Testis (tissue), 3 donors: ENCODE data around the gene SKI. TPM values are rescaled to one million over a fixed set of nuclear protein-coding genes. Genes with fewer than 3 reads are reported as not detected.

Source experiments
- DNase-seq: peaks from one replicate; pipeline ENCODE4 v3.0.0-alpha.2; 2019
- H3K27ac ChIP-seq, 2 donors: fragments of 200-600 bp; sonication (generic); one replicate each; pipeline ENCODE4 v1.5.1; 2019
- H3K27me3 ChIP-seq: fragments of 200-600 bp; sonication (generic); one replicate; pipeline ENCODE4 v1.5.1; 2019
- H3K36me3 ChIP-seq: fragments of 200-600 bp; sonication (generic); one replicate; pipeline ENCODE4 v1.5.1; 2017; ENCODE audit warnings: low read depth; ENCODE audit errors: missing control alignments
- H3K4me1 ChIP-seq: fragments of 200-600 bp; sonication (generic); one replicate; pipeline ENCODE4 v1.5.1; 2019
- H3K4me3 ChIP-seq, 2 donors: fragments of 200-600 bp; sonication (generic); one replicate each; pipeline ENCODE4 v1.5.1; 2017 to 2019
- H3K9me3 ChIP-seq: fragments of 200-600 bp; sonication (generic); one replicate; pipeline ENCODE4 v1.5.1; 2017
- POLR2A ChIP-seq: fragments of 450-650 bp; IDR thresholded peaks from one replicate; pipeline ENCODE4 v1.6.1; 2017; ENCODE audit warnings: antibody characterized with exemption, mild to moderate bottlenecking, moderate library complexity
- WGBS, 2 donors: methylation state at CpG; one replicate each; pipeline ENCODE4 v1.1.5; 2018; 5-methylcytosine and 5-hydroxymethylcytosine counted together
- intact Hi-C: fragments of 100-400 bp; cut with DNase I; formaldehyde crosslinking; loops from one replicate; pipeline ENCODE4 v1.15.1; 2023; ENCODE audit warnings: low total_unique reads
- polyA plus RNA-seq: library from polyadenylated mRNA; stranded (reverse); fragments of 350-450 nt; fragmentation: Illumina TruSeq; extraction: RNeasy Lipid Tissue Mini Kit (QIAGEN cat#74804); gene quantifications from one replicate; pipeline ENCODE4 v1.2.3, GENCODE V29; 2014; ENCODE audit warnings: low read depth, low replicate concordance; ENCODE audit not compliant: insufficient read depth
- total RNA-seq, 2 donors: library from RNA; depleted of rRNA; stranded (reverse); fragments of >200 nt; gene quantifications; one replicate each; pipeline ENCODE4 v1.2.3, GENCODE V29; 2016
- TF ChIP-seq, protein P1 (sequence below), 3 experiments: fragments of 450-650 bp in 2 of 3; fragments of 200-600 bp in 1 of 3; sonication (generic) in 1 of 3; IDR thresholded peaks; one replicate each; pipeline ENCODE4 v1.5.1; 2016 to 2019; ENCODE audit warnings: antibody characterized with exemption in 3 of 3, mild to moderate bottlenecking in 2 of 3, moderate library complexity in 1 of 3

Gene SKI
- total and polyA plus RNA-seq, 3 donors from 2014 or later: 40.2 to 87.1 (median 85.7) TPM

DNA sequence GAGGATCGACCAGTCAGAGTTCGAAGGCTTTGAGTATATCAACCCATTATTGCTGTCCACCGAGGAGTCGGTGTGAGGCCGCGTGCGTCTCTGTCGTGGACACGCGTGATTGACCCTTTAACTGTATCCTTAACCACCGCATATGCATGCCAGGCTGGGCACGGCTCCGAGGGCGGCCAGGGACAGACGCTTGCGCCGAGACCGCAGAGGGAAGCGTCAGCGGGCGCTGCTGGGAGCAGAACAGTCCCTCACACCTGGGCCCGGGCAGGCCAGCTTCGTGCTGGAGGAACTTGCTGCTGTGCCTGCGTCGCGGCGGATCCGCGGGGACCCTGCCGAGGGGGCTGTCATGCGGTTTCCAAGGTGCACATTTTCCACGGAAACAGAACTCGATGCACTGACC is 43.2 kb upstream of the SKI start:
- H3K4me3 ChIP-seq: no peak overlapping the region
- intact Hi-C loops: no loop called here
- H3K27me3 ChIP-seq: no peaks in the 10 kb centered on the region
- no peaks in the 10 kb centered on the region for H3K36me3 ChIP-seq
- H3K27ac ChIP-seq: no peak overlapping the region
- H3K4me1 ChIP-seq: peaks cover under 1% of the 10 kb centered on the region
- no peak for DNase-seq
- no peaks in the 10 kb centered on the region for H3K9me3 ChIP-seq
- 92 to 94% methylated on average over 32 to 33 of the region's 33 CpGs for WGBS, 2 donors
- no peak for TF ChIP-seq POLR2A
- TF ChIP-seq, protein P1, sequence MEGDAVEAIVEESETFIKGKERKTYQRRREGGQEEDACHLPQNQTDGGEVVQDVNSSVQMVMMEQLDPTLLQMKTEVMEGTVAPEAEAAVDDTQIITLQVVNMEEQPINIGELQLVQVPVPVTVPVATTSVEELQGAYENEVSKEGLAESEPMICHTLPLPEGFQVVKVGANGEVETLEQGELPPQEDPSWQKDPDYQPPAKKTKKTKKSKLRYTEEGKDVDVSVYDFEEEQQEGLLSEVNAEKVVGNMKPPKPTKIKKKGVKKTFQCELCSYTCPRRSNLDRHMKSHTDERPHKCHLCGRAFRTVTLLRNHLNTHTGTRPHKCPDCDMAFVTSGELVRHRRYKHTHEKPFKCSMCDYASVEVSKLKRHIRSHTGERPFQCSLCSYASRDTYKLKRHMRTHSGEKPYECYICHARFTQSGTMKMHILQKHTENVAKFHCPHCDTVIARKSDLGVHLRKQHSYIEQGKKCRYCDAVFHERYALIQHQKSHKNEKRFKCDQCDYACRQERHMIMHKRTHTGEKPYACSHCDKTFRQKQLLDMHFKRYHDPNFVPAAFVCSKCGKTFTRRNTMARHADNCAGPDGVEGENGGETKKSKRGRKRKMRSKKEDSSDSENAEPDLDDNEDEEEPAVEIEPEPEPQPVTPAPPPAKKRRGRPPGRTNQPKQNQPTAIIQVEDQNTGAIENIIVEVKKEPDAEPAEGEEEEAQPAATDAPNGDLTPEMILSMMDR (IDR thresholded peaks at IDR 0.05): no peak

DNA sequence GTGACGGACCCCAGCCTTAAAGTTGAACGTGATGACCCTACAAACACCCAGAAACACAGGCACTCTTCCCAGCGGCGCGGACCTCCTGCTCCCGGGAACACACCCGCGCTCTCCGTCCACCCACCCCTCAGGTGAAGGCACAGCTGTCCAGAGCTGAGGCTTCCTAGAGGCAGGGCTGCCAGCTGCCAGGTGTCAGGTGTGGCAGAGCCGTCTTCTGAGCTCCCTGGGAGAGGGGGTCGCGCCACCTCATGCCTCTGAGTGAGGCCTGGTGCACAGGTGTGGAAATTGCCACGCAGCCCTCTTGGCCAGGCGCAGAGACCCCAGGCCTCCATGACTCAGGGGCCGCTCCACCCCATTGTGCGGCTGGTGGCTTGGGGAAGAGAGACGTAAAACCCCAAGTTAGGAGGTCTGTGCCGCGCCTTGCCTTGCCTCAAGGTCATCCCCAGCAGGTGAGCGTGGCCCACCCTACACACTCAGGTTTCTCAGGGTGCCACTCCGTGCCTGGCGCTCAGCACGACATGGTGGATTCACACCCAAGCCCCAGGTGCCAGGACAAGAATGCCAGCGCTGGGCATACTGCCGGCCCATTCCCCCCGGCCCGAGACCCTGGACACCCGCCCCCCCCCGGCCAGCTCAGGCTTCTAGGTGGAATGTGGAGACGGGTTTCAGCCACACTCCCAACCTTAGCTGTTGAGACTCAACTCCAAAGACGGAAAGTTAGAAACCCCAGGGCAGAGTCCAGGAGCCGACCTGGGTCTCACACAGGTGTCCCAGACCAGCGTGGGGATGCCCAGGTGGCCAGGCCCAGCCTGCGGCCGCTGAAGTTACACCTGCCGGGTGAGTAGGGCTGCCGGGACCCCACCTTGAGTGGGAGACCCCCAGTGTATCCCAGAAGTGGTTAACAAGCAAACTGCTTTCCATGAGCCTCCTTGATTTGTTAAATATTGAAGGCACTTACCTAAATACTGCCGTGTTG is 42.0 kb upstream of the SKI start:
- no peaks in the 10 kb centered on the region for H3K27me3 ChIP-seq
- no peak for DNase-seq
- intact Hi-C loops: no loop called here
- H3K36me3 ChIP-seq: no peaks in the 10 kb centered on the region
- no peak overlapping the region for H3K4me3 ChIP-seq
- H3K27ac ChIP-seq: no peak overlapping the region
- H3K9me3 ChIP-seq: no peaks in the 10 kb centered on the region
- no peak for TF ChIP-seq POLR2A
- TF ChIP-seq, protein P1 (IDR thresholded peaks at IDR 0.05): no peak
- 80 to 92% methylated on average over 6 to 38 of the region's 38 CpGs for WGBS, 2 donors
- H3K4me1 ChIP-seq: peaks cover 13% of the 10 kb centered on the region

DNA sequence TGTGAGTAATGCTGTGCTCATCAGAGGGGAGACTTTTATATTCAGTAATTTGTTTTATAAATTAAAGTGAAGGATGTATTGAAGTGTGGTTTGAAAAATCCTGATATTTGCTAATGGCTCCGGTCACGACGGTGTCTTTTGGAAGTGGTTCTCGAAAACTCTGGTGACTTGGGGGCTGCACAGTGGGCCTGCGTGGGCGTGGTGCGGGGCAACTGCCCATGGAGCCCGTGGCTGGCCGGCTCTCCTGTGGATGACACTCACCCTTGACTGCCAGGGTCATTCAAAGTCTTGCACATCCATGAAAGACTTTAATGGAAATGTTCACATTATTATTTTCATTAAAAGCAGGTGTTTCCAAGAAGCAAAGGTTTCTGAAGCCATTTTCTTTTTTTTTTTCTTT is 41.2 kb upstream of the SKI start:
- peaks cover 18% of the 10 kb centered on the region for H3K4me1 ChIP-seq
- no peaks in the 10 kb centered on the region for H3K36me3 ChIP-seq
- H3K9me3 ChIP-seq: no peaks in the 10 kb centered on the region
- intact Hi-C loops: no loop called here
- H3K27ac ChIP-seq: no peak overlapping the region
- TF ChIP-seq POLR2A: no peak
- TF ChIP-seq, protein P1 (IDR thresholded peaks at IDR 0.05): no peak
- H3K27me3 ChIP-seq: no peaks in the 10 kb centered on the region
- 87 to 91% methylated on average over 9 of the region's 9 CpGs for WGBS, 2 donors
- DNase-seq: no peak
- no peak overlapping the region for H3K4me3 ChIP-seq

DNA sequence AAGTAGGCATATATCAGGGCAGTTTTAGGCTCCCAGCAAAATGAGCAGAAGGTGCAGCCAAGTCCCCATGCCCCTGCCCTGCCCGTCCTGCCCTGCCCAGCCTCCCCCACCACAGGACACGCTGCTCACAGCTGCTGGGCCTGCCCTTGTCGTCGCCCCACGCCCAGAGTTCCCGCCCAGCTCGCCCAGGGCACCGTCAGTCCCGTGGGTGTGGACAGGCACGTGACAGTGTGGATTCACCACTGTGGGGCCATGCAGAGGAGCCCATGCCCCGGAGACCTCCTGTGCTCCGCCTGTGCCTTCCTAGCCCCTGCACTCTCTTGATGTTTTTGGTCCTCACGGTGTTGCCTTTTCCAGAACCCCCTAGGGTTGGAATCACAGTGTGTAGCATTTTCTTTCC is 40.5 kb upstream of the SKI start:
- WGBS, 2 donors: 67 to 88% methylated on average over 1 to 10 of the region's 13 CpGs
- Histone ChIP-seq H3K27me3 (no peaks in the 10 kb centered on the region), H3K4me3 (no peak overlapping the region), H3K36me3 (no peaks in the 10 kb centered on the region), H3K4me1 (peaks cover 23% of the 10 kb centered on the region), H3K27ac (no peak overlapping the region), H3K9me3 (no peaks in the 10 kb centered on the region)
- intact Hi-C loops: no loop called here
- TF ChIP-seq POLR2A: no peak
- TF ChIP-seq, protein P1 (IDR thresholded peaks at IDR 0.05): no peak
- DNase-seq: no peak
